Esophagus muscularis mucosa (tissue), 4 donors: Measurements from ENCODE around the gene MYCBPAP. TPM values are rescaled to one million over a fixed set of nuclear protein-coding genes. Genes with fewer than 3 reads are reported as not detected.

Experiments used
- DNase-seq: peaks from one replicate; pipeline ENCODE4 v3.0.0-alpha.2; 2017; ENCODE audit errors: extremely low spot score
- H3K27ac ChIP-seq, 4 donors: fragments of 200-600 bp; sonication (generic); replicated peaks in 1 of 4; 1 replicate in 3 of 4; 2 replicates in 1 of 4; pipeline ENCODE4 v1.5.1; 2016 to 2019; ENCODE audit warnings: mild to moderate bottlenecking in 1 of 4
- H3K27me3 ChIP-seq, 4 donors: fragments of 200-600 bp; sonication (generic); one replicate each; pipeline versions ENCODE4 v1.5.1 to v1.6.0; 2016 to 2019
- H3K36me3 ChIP-seq, 4 donors: fragments of 200-600 bp; sonication (generic); one replicate each; pipeline ENCODE4 v1.5.1; 2016 to 2019
- H3K4me1 ChIP-seq, 4 donors: fragments of 200-600 bp; sonication (generic); one replicate each; pipeline ENCODE4 v1.5.1; 2016 to 2019
- H3K4me3 ChIP-seq, 4 donors: fragments of 200-600 bp; sonication (generic); 1 replicate in 2 of 4; 2 replicates in 2 of 4; pipeline ENCODE4 v1.5.1; 2016 to 2019; ENCODE audit warnings: mild to moderate bottlenecking in 4 of 4, moderate library complexity in 1 of 4
- H3K9me3 ChIP-seq, 4 donors: fragments of 200-600 bp; sonication (generic); 1 replicate in 3 of 4; 2 replicates in 1 of 4; pipeline ENCODE4 v1.5.1; 2016 to 2019
- EP300 ChIP-seq: sonication (generic); formaldehyde crosslinking; IDR thresholded peaks from one replicate; pipeline ENCODE4 v1.6.1; 2017; ENCODE audit warnings: antibody characterized with exemption
- POLR2A ChIP-seq: fragments of 450-650 bp; IDR thresholded peaks from one replicate; pipeline ENCODE4 v1.6.1; 2017; ENCODE audit warnings: antibody characterized with exemption, moderate library complexity, mild to moderate bottlenecking, low read depth
- POLR2AphosphoS5 ChIP-seq, 2 donors: sonication (generic); formaldehyde crosslinking; IDR thresholded peaks; one replicate each; pipeline ENCODE4 v1.6.1; 2017; ENCODE audit warnings: antibody characterized with exemption in 2 of 2
- WGBS: methylation state at CpG from one replicate; pipeline ENCODE4 v1.1.5; 2018; 5-methylcytosine and 5-hydroxymethylcytosine counted together
- intact Hi-C: fragments of 100-400 bp; cut with DNase I; formaldehyde crosslinking; loops from one replicate; pipeline ENCODE4 v1.15.1; 2023
- total RNA-seq, 4 donors: library from RNA; depleted of rRNA; stranded (reverse); fragments of >200 nt; gene quantifications; one replicate each; pipeline versions ENCODE4 v1.1.0 to v1.2.1, GENCODE V29; 2016
- TF ChIP-seq, protein P1 (sequence below), 3 experiments: fragments of 200-600 bp in 2 of 3; fragments of 450-650 bp in 1 of 3; sonication (generic) in 2 of 3; IDR thresholded peaks; one replicate each; pipeline ENCODE4 v1.5.1; 2017 to 2019; ENCODE audit warnings: antibody characterized with exemption in 3 of 3, mild to moderate bottlenecking in 2 of 3, moderate library complexity in 1 of 3

The MYCBPAP gene
- total RNA-seq, 4 donors from 2014 or later: 0.33 to 1.6 (median 1.2) TPM; not detected in 1

DNA sequence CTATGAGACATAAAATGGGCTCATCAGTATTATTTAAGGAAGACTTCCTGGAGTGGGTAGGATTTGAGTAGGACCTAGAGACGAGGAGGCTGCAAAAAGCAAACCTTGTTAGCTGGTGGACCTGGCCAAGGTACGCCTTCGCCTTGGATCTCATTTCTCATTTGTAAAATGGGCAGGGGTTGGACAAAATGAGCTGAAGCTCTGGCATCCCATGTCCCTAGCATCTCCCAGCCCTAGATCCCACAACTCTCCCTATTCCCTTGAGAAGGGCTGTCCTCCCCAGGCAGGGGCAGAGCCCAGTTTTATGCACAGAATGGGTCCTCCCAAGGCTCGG, 38.4 kb downstream of the MYCBPAP start:
- H3K27me3 ChIP-seq: no peaks in the 10 kb centered on the region
- H3K4me1 ChIP-seq: peaks cover 28 to 48% (median 40%) of the 10 kb centered on the region in 4 donors
- H3K9me3 ChIP-seq: no peaks in the 10 kb centered on the region
- WGBS: 47% methylated on average over 4 of the region's 4 CpGs
- peak overlapping the region; percentile 31 to 87 (median 84) for H3K27ac ChIP-seq
- intact Hi-C loops: loop anchor here (2.0 to 10.0 kb wide), 3 partner anchors 136 to 408 kb away; no protein-coding TSS in a partner anchor
- DNase-seq: no peak
- peaks cover 1 to 34% (median 22%) of the 10 kb centered on the region in 4 donors for H3K36me3 ChIP-seq
- H3K4me3 ChIP-seq: peak overlapping the region; percentile 68 to 73 (median 70)
- TF ChIP-seq EP300 (no peak), POLR2A (no peak)
- TF ChIP-seq, protein P1, sequence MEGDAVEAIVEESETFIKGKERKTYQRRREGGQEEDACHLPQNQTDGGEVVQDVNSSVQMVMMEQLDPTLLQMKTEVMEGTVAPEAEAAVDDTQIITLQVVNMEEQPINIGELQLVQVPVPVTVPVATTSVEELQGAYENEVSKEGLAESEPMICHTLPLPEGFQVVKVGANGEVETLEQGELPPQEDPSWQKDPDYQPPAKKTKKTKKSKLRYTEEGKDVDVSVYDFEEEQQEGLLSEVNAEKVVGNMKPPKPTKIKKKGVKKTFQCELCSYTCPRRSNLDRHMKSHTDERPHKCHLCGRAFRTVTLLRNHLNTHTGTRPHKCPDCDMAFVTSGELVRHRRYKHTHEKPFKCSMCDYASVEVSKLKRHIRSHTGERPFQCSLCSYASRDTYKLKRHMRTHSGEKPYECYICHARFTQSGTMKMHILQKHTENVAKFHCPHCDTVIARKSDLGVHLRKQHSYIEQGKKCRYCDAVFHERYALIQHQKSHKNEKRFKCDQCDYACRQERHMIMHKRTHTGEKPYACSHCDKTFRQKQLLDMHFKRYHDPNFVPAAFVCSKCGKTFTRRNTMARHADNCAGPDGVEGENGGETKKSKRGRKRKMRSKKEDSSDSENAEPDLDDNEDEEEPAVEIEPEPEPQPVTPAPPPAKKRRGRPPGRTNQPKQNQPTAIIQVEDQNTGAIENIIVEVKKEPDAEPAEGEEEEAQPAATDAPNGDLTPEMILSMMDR (IDR thresholded peaks at IDR 0.05): no peak

DNA sequence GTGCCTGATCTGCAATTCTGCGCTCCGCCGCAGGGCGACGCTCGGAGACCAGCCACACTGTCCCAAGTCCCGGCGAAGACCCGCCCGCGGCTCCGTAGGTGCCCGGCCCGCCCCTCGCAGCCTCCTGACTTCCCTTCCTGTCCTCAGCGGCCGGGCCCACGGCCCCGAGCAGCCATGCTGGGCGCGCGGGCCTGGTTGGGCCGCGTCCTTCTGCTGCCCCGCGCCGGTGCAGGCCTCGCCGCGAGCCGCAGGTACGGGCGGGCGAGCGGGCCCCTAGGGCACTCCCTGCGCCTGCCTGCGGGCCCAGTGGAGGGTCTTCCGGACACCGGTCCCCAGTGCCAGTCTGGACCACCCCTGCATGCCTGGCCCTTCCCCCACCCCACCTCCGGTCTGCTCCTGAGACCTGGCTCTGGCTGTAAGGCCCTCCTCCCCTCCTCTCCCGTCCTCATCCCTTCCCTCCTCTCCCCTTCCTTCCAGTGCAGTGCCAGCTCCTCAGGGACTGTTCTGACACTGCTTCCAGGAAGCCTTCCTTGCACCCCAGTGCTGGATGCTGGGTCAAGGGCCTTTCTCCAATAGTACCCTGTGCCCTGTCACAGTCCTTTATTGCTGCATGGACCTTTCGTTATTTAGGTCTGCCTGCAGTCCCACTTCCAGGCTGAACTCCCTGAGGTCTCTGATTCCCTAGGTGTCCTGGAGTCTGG, 38.9 kb downstream of the MYCBPAP start, which contains the start of gene SPATA20:
TSS of gene SPATA20 (plus strand) at position 140 of the 701 bp plus-strand sequence. CDS start at position 175, 35 bp downstream.
- no peaks in the 10 kb centered on the region for H3K27me3 ChIP-seq
- 3% methylated on average over 8 of the region's 42 CpGs for WGBS
- intact Hi-C loops: loop anchor here (2.0 to 10.0 kb wide), 3 partner anchors 135 to 408 kb away; no protein-coding TSS in a partner anchor
- peaks cover 28 to 47% (median 37%) of the 10 kb centered on the region in 4 donors for H3K4me1 ChIP-seq
- no peaks in the 10 kb centered on the region for H3K9me3 ChIP-seq
- H3K4me3 ChIP-seq: peak within 1 kb of the TSS; percentile 68 to 73 (median 70)
- H3K27ac ChIP-seq: peak within 1 kb of the TSS; percentile 83 to 87 (median 84)
- peak; percentile 81 to 86 for TF ChIP-seq POLR2AphosphoS5 (IDR thresholded peaks at IDR 0.05)
- peak; percentile 84 for TF ChIP-seq POLR2A
- TF ChIP-seq, protein P1 (IDR thresholded peaks at IDR 0.05): peak; percentile 97 to 100 (median 100)
- TF ChIP-seq EP300: no peak
- peak; percentile 98 for DNase-seq
- H3K36me3 ChIP-seq: peaks cover 3 to 39% (median 24%) of the 10 kb centered on the region in 4 donors

DNA sequence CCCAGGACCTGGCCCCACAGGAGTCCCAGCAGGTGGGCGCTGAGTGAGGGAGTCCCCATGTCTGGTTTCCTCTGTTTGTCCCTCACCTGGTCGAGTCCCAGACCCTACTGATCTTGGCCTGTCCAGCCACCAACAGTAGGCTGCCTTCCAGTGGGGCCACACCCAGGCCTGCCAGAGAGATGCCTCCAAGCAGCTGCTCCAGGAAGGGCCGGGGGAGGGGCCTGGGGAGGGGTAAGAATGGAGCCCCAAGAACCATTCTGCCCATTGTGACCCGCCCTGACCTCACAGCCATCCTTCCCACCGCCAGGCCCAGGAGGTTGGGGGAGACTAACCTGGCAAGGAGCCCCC, 39.5 kb downstream of the MYCBPAP start:
- peak overlapping the region; percentile 83 to 87 (median 84) for H3K27ac ChIP-seq
- DNase-seq: no peak
- no peaks in the 10 kb centered on the region for H3K27me3 ChIP-seq
- peak overlapping the region; percentile 68 to 73 (median 70) for H3K4me3 ChIP-seq
- WGBS: 90% methylated on average over 4 of the region's 5 CpGs
- peaks cover 24 to 42% (median 32%) of the 10 kb centered on the region in 4 donors for H3K4me1 ChIP-seq
- no peaks in the 10 kb centered on the region for H3K9me3 ChIP-seq
- peaks cover 3 to 43% (median 24%) of the 10 kb centered on the region in 4 donors for H3K36me3 ChIP-seq
- TF ChIP-seq, protein P1 (IDR thresholded peaks at IDR 0.05): no peak
- TF ChIP-seq POLR2AphosphoS5 (IDR thresholded peaks at IDR 0.05): no peak
- intact Hi-C loops: loop anchor here (2.0 to 10.0 kb wide), 3 partner anchors 135 to 407 kb away; no protein-coding TSS in a partner anchor

DNA sequence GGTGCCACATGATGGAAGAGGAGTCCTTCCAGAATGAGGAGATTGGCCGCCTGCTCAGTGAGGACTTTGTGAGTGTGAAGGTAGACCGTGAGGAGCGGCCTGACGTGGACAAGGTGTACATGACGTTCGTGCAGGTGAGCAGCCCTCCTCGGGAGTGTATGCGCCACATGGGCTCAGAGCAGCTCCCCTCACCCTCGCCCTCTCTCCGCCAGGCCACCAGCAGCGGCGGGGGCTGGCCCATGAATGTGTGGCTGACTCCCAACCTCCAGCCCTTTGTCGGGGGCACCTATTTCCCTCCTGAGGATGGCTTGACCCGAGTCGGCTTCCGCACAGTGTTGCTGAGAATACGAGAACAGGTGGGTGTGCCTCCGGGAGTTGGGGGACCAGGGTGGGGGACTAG, 40.6 kb downstream of the MYCBPAP start:
- peaks cover 0 to 4% (median 0%) of the 10 kb centered on the region in 4 donors for H3K27me3 ChIP-seq

More for the DNA sequence above, 40.6 kb downstream of the MYCBPAP start:
- H3K4me3 ChIP-seq: no peak overlapping the region
- peaks cover 17 to 36% (median 28%) of the 10 kb centered on the region in 4 donors for H3K4me1 ChIP-seq
- no peaks in the 10 kb centered on the region for H3K9me3 ChIP-seq
- TF ChIP-seq POLR2A (no peak), POLR2AphosphoS5 (IDR thresholded peaks at IDR 0.05) (no peak), EP300 (no peak)
- TF ChIP-seq, protein P1 (IDR thresholded peaks at IDR 0.05): no peak
- H3K27ac ChIP-seq: no peak overlapping the region
- no peak for DNase-seq
- 87% methylated on average over 17 of the region's 18 CpGs for WGBS
- H3K36me3 ChIP-seq: peaks cover 3 to 51% (median 24%) of the 10 kb centered on the region in 4 donors
- intact Hi-C loops: loop anchor here (5.0 to 10.0 kb wide), 2 partner anchors 133 to 406 kb away; no protein-coding TSS in a partner anchor
